Stomach (tissue), 4 donors: Measurements from ENCODE around the gene OSBP2.

Experiments
- CTCF ChIP-seq, 7 experiments: fragments of 450-650 bp in 4 of 7; fragments of 200-600 bp in 3 of 7; sonication (generic) in 3 of 7; IDR thresholded peaks; one replicate each; pipeline ENCODE4 v1.5.1; 2016 to 2019; ENCODE audit warnings: antibody characterized with exemption in 7 of 7, control low read depth in 2 of 7, mild to moderate bottlenecking in 1 of 7
- EP300 ChIP-seq: sonication (generic); formaldehyde crosslinking; IDR thresholded peaks from one replicate; pipeline ENCODE4 v1.6.1; 2017; ENCODE audit warnings: antibody characterized with exemption
- POLR2A ChIP-seq, 4 donors: fragments of 450-650 bp; IDR thresholded peaks; one replicate each; pipeline ENCODE4 v1.6.1; 2016; ENCODE audit warnings: antibody characterized with exemption in 4 of 4, control low read depth in 2 of 4, mild to moderate bottlenecking in 1 of 4, moderate library complexity in 1 of 4

GRCh38 chr22:30880847-30881246, 186.2 kb downstream of the OSBP2 start:
- TF ChIP-seq POLR2A (IDR thresholded peaks at IDR 0.05) (no peak), CTCF (IDR thresholded peaks at IDR 0.05) (no peak), EP300 (no peak)
